ENCODE results near the gene NDUFC1. TPM values are rescaled to one million over a fixed set of nuclear protein-coding genes. Genes with fewer than 3 reads are reported as not detected.

The NDUFC1 gene
- total and polyA plus RNA-seq, 9 of the 15 experiments (the other 6 are each of a cell fraction or from before 2014, with no cell fraction given), result 58.9 to 378 (median 120) TPM

DNA sequence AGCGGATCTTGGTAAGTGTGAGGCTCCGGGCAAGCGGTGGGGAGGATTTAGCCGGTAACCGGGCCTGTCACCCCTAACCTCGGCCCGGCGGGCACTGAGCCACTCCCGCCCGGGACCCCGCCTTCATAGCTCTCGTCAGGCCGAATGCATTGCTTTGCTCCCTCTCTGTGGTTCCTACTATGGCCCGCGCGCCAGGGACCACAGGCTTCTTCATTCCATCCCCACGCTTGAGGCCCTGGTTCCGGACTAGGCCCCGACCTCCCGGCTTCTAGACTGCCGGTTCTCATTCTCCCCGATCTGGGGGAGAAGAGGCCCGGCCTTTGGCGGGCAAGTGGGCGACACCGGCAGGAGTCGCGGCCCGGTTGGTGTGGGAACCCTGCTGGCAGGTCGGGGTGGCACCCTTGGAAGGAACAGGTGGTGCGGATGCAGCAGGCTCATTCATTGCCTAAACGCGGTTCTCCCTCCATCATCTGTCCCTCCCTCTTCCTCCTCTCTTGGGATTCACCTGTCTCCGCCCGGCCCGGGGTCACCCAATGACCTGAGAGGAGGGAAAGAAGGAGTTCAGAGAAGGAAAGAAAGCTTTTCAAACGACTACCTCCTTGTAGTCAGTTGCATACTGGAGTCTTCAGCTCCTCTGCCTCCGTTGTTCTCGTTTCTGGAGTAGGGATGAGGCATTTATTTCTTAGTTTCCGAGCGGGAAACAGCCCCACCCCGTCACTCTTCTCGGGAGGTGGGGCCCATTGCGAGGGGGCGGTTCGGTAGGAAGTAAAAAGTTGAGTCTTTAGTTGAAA is at the start of gene NDUFC1 (continued):
- no peak for TF ChIP-seq TCFL5 (CRISPR knock-in tag; conservative IDR thresholded peaks at IDR 0.05)
- TF ChIP-seq ZKSCAN8 (CRISPR knock-in tag; IDR thresholded peaks at IDR 0.05), result no peak
- TF ChIP-seq NFATC3 (IDR thresholded peaks at IDR 0.05), result no peak
- TF ChIP-seq RB1 (IDR thresholded peaks at IDR 0.05; ENCODE audit: low read depth), result no peak
- no peak for TF ChIP-seq SETDB1 (IDR thresholded peaks at IDR 0.05; ENCODE audit: low read length)
- TF ChIP-seq SMARCA4 (IDR thresholded peaks at IDR 0.05), result no peak
- TF ChIP-seq ZNF263 (CRISPR knock-in tag; IDR thresholded peaks at IDR 0.05; ENCODE audit: borderline replicate concordance), result peak; percentile 61; the same call in 1 of the 2 replicates
- TF ChIP-seq BMI1 (IDR thresholded peaks at IDR 0.05; ENCODE audit: low read length), result no peak
- peak; percentile 18; the same call in 1 of the 2 replicates for TF ChIP-seq PHF8 (IDR thresholded peaks at IDR 0.05; ENCODE audit: borderline replicate concordance, low read length)
- TF ChIP-seq NONO (IDR thresholded peaks at IDR 0.05; ENCODE audit: low read depth in 2 of 2, low read length in 1 of 2), result no peak
- TF ChIP-seq ZNF318 (IDR thresholded peaks at IDR 0.05; ENCODE audit: borderline replicate concordance in 1 of 2, low read depth in 1 of 2), result no peak
- peak; percentile 21 to 35; a peak in 1 of 4 replicates for TF ChIP-seq SIN3A (IDR thresholded peaks at IDR 0.05; ENCODE audit: borderline replicate concordance in 2 of 2, control insufficient read depth in 1 of 2, low read depth in 2 of 2, low read length in 2 of 2)
- TF ChIP-seq SIX5 (IDR thresholded peaks at IDR 0.05; ENCODE audit: borderline replicate concordance in 1 of 2, insufficient read depth in 1 of 2, low read depth in 1 of 2, low read length in 2 of 2), result no peak
- no peak for TF ChIP-seq ZSCAN32 (CRISPR knock-in tag; IDR thresholded peaks at IDR 0.05)
- TF ChIP-seq, protein P1, sequence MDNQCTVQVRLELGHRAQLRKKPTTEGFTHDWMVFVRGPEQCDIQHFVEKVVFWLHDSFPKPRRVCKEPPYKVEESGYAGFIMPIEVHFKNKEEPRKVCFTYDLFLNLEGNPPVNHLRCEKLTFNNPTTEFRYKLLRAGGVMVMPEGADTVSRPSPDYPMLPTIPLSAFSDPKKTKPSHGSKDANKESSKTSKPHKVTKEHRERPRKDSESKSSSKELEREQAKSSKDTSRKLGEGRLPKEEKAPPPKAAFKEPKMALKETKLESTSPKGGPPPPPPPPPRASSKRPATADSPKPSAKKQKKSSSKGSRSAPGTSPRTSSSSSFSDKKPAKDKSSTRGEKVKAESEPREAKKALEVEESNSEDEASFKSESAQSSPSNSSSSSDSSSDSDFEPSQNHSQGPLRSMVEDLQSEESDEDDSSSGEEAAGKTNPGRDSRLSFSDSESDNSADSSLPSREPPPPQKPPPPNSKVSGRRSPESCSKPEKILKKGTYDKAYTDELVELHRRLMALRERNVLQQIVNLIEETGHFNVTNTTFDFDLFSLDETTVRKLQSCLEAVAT (IDR thresholded peaks at IDR 0.05), result no peak
- no peak for TF ChIP-seq ARID1B (IDR thresholded peaks at IDR 0.05)
- TF ChIP-seq E2F3 (CRISPR knock-in tag; IDR thresholded peaks at IDR 0.05), result no peak

All from K562 (cell line).